HFFc6 (cell line): Measurements from ENCODE around the gene PLTP. TPM values are rescaled to one million over a fixed set of nuclear protein-coding genes. Genes with fewer than 3 reads are reported as not detected.
"Not testable (repeated sequence)": the region's sequence is repeated elsewhere in the genome, so short reads cannot be mapped to it uniquely, and the experiment has no call there.

Experiments
- DNase-seq: peaks from one replicate; pipeline ENCODE4 v3.0.0-alpha.2; 2018
- H3K27ac Mint-ChIP-seq: 2 replicates; pipeline ENCODE4 v1.8.0; 2020; ENCODE audit warnings: mild to moderate bottlenecking, mixed read lengths
- H3K27me3 Mint-ChIP-seq: 2 replicates; pipeline ENCODE4 v1.8.0; 2021; ENCODE audit warnings: mild to moderate bottlenecking, moderate library complexity, mixed read lengths; ENCODE audit not compliant: insufficient read depth
- H3K36me3 Mint-ChIP-seq: 2 replicates; pipeline ENCODE4 v1.8.0; 2021; ENCODE audit warnings: low read depth, mixed read lengths
- H3K4me1 Mint-ChIP-seq: 2 replicates; pipeline ENCODE4 v1.8.0; 2020; ENCODE audit warnings: low read depth, mixed read lengths
- H3K4me3 Mint-ChIP-seq: 2 replicates; pipeline ENCODE4 v1.8.0; 2020; ENCODE audit warnings: mild to moderate bottlenecking, moderate library complexity, mixed read lengths
- H3K9me3 Mint-ChIP-seq: 2 replicates; pipeline ENCODE4 v1.8.0; 2020; ENCODE audit warnings: mild to moderate bottlenecking, mixed read lengths
- CTCF ChIP-seq: fragments of 200-600 bp; sonication (generic); IDR thresholded peaks from 2 replicates; pipeline ENCODE4 v1.5.0; 2021; ENCODE audit warnings: antibody characterized with exemption, mild to moderate bottlenecking
- total RNA-seq, 6 experiments: library from RNA; stranded (reverse); fragmentation: NEBNext Ultra II Directional; extraction: Animal tissue kit (Norgen Biotek cat#: 25700); gene quantifications; 2 replicates in 1 of 6; 3 replicates in 5 of 6; pipeline ENCODE4 v1.2.3, GENCODE V29; 2021

The PLTP gene
- total RNA-seq, 6 experiments from 2014 or later = 8.3 to 13.6 (median 11.1) TPM

- Mint-ChIP-seq H3K4me1 (peaks cover 32% of the 10 kb centered on the region), H3K36me3 (peaks cover 15% of the 10 kb centered on the region), H3K4me3 (peak overlapping the region; percentile 99), H3K27me3 (peaks cover 3% of the 10 kb centered on the region; the same call in 1 of the 2 replicates), H3K27ac (peak overlapping the region; percentile 99), H3K9me3 (no peaks in the 10 kb centered on the region)
- no peak for TF ChIP-seq CTCF
- DNase-seq = no peak
These were observed 22.2 kb upstream of the PLTP start for GRCh38 chr20:45934046-45934585.

- peaks cover 14% of the 10 kb centered on the region for H3K36me3 Mint-ChIP-seq
- DNase-seq = peak; percentile 79
- H3K27ac Mint-ChIP-seq = peak overlapping the region; percentile 99
These were observed 21.5 kb upstream of the PLTP start for GRCh38 chr20:45933266-45934045.

DNA sequence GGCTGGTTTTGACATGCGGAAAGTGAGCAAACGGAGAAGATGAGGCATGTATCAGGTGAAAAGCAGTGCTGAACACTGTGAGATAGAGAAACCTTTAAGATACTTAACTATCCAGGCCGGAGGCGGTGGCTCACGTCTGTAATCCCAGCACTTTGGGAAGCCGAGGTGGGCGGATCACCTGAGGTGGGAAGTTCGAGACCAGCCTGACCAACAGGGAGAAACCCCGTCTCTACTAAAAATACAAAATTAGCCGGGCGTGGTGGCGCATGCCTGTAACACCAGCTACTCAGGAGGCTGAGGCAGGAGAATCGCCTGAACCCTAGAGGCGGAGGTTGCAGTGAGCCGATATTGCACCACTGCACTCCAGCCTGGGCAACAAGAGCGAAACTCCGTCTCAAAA, 19.7 kb upstream of the PLTP start:
- not testable (repeated sequence) for H3K4me3 Mint-ChIP-seq

More at GRCh38 chr20:45933266-45934045, 21.5 kb upstream of the PLTP start:
- Mint-ChIP-seq H3K27me3 (peaks cover 3% of the 10 kb centered on the region; the same call in 1 of the 2 replicates), H3K4me1 (peaks cover 30% of the 10 kb centered on the region), H3K4me3 (peak overlapping the region; percentile 99), H3K9me3 (no peaks in the 10 kb centered on the region)
- TF ChIP-seq CTCF = peak; percentile 58

GRCh38 chr20:45927071-45927878, 15.3 kb upstream of the PLTP start:
- H3K27me3 Mint-ChIP-seq = no peaks in the 10 kb centered on the region; the same call in 1 of the 2 replicates
- H3K27ac Mint-ChIP-seq = no peak overlapping the region
- no peaks in the 10 kb centered on the region for H3K36me3 Mint-ChIP-seq
- DNase-seq = no peak
- TF ChIP-seq CTCF = no peak
- H3K4me1 Mint-ChIP-seq = peaks cover 6% of the 10 kb centered on the region
- H3K4me3 Mint-ChIP-seq = no peak overlapping the region
- H3K9me3 Mint-ChIP-seq = no peaks in the 10 kb centered on the region

More for the DNA sequence above, 19.7 kb upstream of the PLTP start:
- H3K4me1 Mint-ChIP-seq = peaks cover 12% of the 10 kb centered on the region
- not testable (repeated sequence) for H3K9me3 Mint-ChIP-seq, H3K27me3 Mint-ChIP-seq, H3K36me3 Mint-ChIP-seq, DNase-seq, H3K27ac Mint-ChIP-seq

DNA sequence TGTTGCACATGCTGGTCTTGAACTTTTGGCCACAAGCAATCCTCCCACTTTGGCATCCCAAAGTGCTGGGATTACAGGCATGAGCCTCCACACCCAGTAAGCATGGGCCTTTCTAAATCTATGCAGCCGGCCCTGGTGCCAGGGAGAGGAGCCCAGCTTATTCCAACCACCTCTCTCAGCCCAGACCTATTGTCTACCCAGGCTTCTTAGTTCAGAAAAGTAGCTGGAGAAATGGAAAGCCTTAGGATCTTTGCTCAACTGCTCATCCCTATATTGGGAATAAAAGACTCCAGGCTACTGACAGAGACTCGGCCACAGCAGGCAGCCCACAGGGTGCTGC, 14.7 kb upstream of the PLTP start:
- H3K27ac Mint-ChIP-seq = no peak overlapping the region
- H3K4me3 Mint-ChIP-seq = no peak overlapping the region
- peaks cover 6% of the 10 kb centered on the region for H3K4me1 Mint-ChIP-seq
- no peaks in the 10 kb centered on the region for H3K36me3 Mint-ChIP-seq
- H3K9me3 Mint-ChIP-seq = no peaks in the 10 kb centered on the region
- no peaks in the 10 kb centered on the region; the same call in 1 of the 2 replicates for H3K27me3 Mint-ChIP-seq
- no peak for DNase-seq
- no peak for TF ChIP-seq CTCF
